H9 (cell line): Measurements from ENCODE around the gene TCF20. TPM values are rescaled to one million over a fixed set of nuclear protein-coding genes. Genes with fewer than 3 reads are reported as not detected.

Experiments used
- DNase-seq: peaks from one replicate; pipeline ENCODE4 v3.0.0-alpha.2; 2017
- H2AFZ ChIP-seq: one replicate; pipeline ENCODE4 v1.6.1; 2013; ENCODE audit warnings: mild to moderate bottlenecking, low read length, control low read depth, moderate library complexity
- H2AK5ac ChIP-seq: 2 replicates; pipeline ENCODE4 v1.6.1; 2013; ENCODE audit warnings: low read length, control low read depth, mixed read lengths; ENCODE audit not compliant: insufficient read length
- H2BK120ac ChIP-seq: one replicate; pipeline ENCODE4 v1.6.1; 2013; ENCODE audit warnings: low read depth, mild to moderate bottlenecking, low read length, control low read depth, inconsistent platforms; ENCODE audit not compliant: poor library complexity, severe bottlenecking
- H2BK12ac ChIP-seq: 2 replicates; pipeline ENCODE4 v1.6.1; 2013; ENCODE audit warnings: low read length, control low read depth, mixed read lengths, low read depth; ENCODE audit not compliant: insufficient read length
- H2BK15ac ChIP-seq: 2 replicates; pipeline ENCODE4 v1.6.1; 2013; ENCODE audit warnings: low read depth, low read length, control low read depth
- H2BK20ac ChIP-seq: one replicate; pipeline ENCODE4 v1.6.1; 2013; ENCODE audit warnings: low read depth, mild to moderate bottlenecking, low read length, control low read depth, inconsistent platforms; ENCODE audit not compliant: poor library complexity, severe bottlenecking
- H2BK5ac ChIP-seq: 2 replicates; pipeline ENCODE4 v1.6.1; 2013; ENCODE audit warnings: low read length, control low read depth, mixed read lengths; ENCODE audit not compliant: insufficient read length
- H3K14ac ChIP-seq: 2 replicates; pipeline ENCODE4 v1.6.1; 2013; ENCODE audit warnings: low read length, control low read depth; ENCODE audit not compliant: insufficient read depth
- H3K18ac ChIP-seq: 2 replicates; pipeline ENCODE4 v1.6.1; 2013; ENCODE audit warnings: low read depth, mild to moderate bottlenecking, mixed read lengths, low read length, control low read depth; ENCODE audit not compliant: insufficient read length
- H3K23ac ChIP-seq: 2 replicates; pipeline ENCODE4 v1.6.1; 2013; ENCODE audit warnings: low read length, control low read depth, mixed read lengths, low read depth; ENCODE audit not compliant: insufficient read length
- H3K23me2 ChIP-seq: 2 replicates; pipeline ENCODE4 v1.6.1; 2013; ENCODE audit warnings: low read depth, mild to moderate bottlenecking, mixed read lengths, low read length, control low read depth; ENCODE audit not compliant: insufficient read length, poor library complexity, severe bottlenecking
- H3K27ac ChIP-seq: 2 replicates; pipeline ENCODE4 v1.5.1; 2013; ENCODE audit warnings: low read length, control low read depth, mixed read lengths, low read depth; ENCODE audit not compliant: insufficient read length
- H3K27me3 ChIP-seq: 2 replicates; pipeline ENCODE4 v1.6.1; 2013; ENCODE audit warnings: low read length, control low read depth, inconsistent platforms; ENCODE audit not compliant: insufficient read depth
- H3K4ac ChIP-seq: 2 replicates; pipeline ENCODE4 v1.6.1; 2013; ENCODE audit warnings: low read depth, mild to moderate bottlenecking, control low read depth, inconsistent platforms, low read length, moderate library complexity
- H3K4me1 ChIP-seq: 2 replicates; pipeline ENCODE4 v1.6.1; 2013; ENCODE audit warnings: low read length, control low read depth, inconsistent platforms; ENCODE audit not compliant: insufficient read depth
- H3K4me2 ChIP-seq: 2 replicates; pipeline ENCODE4 v1.6.1; 2013; ENCODE audit warnings: low read length, control low read depth, mixed read lengths; ENCODE audit not compliant: insufficient read length, insufficient read depth
- H3K56ac ChIP-seq: 2 replicates; pipeline ENCODE4 v1.6.1; 2013; ENCODE audit warnings: low read depth, mild to moderate bottlenecking, mixed read lengths, low read length, control low read depth; ENCODE audit not compliant: insufficient read length
- H3K79me1 ChIP-seq: 2 replicates; pipeline ENCODE4 v1.6.1; 2013; ENCODE audit warnings: low read depth, mild to moderate bottlenecking, moderate library complexity, low read length, control low read depth, inconsistent platforms; ENCODE audit not compliant: insufficient read depth, poor library complexity, severe bottlenecking
- H3K79me2 ChIP-seq: 2 replicates; pipeline ENCODE4 v1.6.1; 2013; ENCODE audit warnings: low read length, control low read depth, inconsistent platforms; ENCODE audit not compliant: insufficient read depth
- H3K9ac ChIP-seq: 2 replicates; pipeline ENCODE4 v1.6.1; 2013; ENCODE audit warnings: low read length, control low read depth, mixed read lengths; ENCODE audit not compliant: insufficient read length; ENCODE audit errors: extremely low read depth
- H3K9me3 ChIP-seq: one replicate; pipeline ENCODE4 v1.6.1; 2013; ENCODE audit warnings: low read depth, low read length, inconsistent platforms; ENCODE audit not compliant: control insufficient read depth
- H3T11ph ChIP-seq: one replicate; pipeline ENCODE4 v1.6.1; 2013; ENCODE audit warnings: mild to moderate bottlenecking, low read length, control low read depth, inconsistent platforms
- H4K20me1 ChIP-seq: one replicate; pipeline ENCODE4 v1.6.1; 2013; ENCODE audit not compliant: control insufficient read depth, insufficient read length, insufficient read depth
- H4K5ac ChIP-seq: 2 replicates; pipeline ENCODE4 v1.6.1; 2013; ENCODE audit warnings: low read depth, mild to moderate bottlenecking, mixed read lengths, low read length, control low read depth; ENCODE audit not compliant: insufficient read length
- H4K8ac ChIP-seq: replicated peaks from 2 replicates; pipeline ENCODE4 v1.6.1; 2013; ENCODE audit warnings: low read length, control low read depth, mixed read lengths, low read depth; ENCODE audit not compliant: insufficient read length
- H4K91ac ChIP-seq: 2 replicates; pipeline ENCODE4 v1.6.1; 2013; ENCODE audit warnings: low read depth, mild to moderate bottlenecking, moderate library complexity, mixed read lengths, low read length, control low read depth; ENCODE audit not compliant: insufficient read length
- H3K27ac Mint-ChIP-seq, 3 experiments: 2 replicates in 2 of 3; 3 replicates in 1 of 3; pipeline ENCODE4 v1.8.0; 2020 to 2021; ENCODE audit warnings: mixed read lengths in 3 of 3, mild to moderate bottlenecking in 1 of 3, moderate library complexity in 1 of 3
- H3K27me3 Mint-ChIP-seq: 2 replicates; pipeline ENCODE4 v1.8.0; 2021; ENCODE audit warnings: low read depth, mild to moderate bottlenecking, moderate library complexity, mixed read lengths
- H3K36me3 Mint-ChIP-seq, 3 experiments: 2 replicates in 2 of 3; 3 replicates in 1 of 3; pipeline ENCODE4 v1.8.0; 2020 to 2021; ENCODE audit warnings: low read depth in 3 of 3, mixed read lengths in 3 of 3; ENCODE audit not compliant: insufficient read depth in 1 of 3
- H3K4me1 Mint-ChIP-seq, 2 experiments: 2 replicates each; pipeline ENCODE4 v1.8.0; 2020; ENCODE audit warnings: mixed read lengths in 2 of 2
- H3K4me3 Mint-ChIP-seq, 2 experiments: 2 replicates in 1 of 2; 3 replicates in 1 of 2; pipeline ENCODE4 v1.8.0; 2020 to 2021; ENCODE audit warnings: mild to moderate bottlenecking in 2 of 2, mixed read lengths in 2 of 2, moderate library complexity in 1 of 2
- H3K9me3 Mint-ChIP-seq, 2 experiments: 2 replicates in 1 of 2; 3 replicates in 1 of 2; pipeline ENCODE4 v1.8.0; 2020; ENCODE audit warnings: mild to moderate bottlenecking in 2 of 2, mixed read lengths in 2 of 2, moderate library complexity in 1 of 2
- WGBS: extraction: QIAGEN DNeasy Blood & Tissue Kit; methylation state at CpG from one replicate; pipeline ENCODE4 v1.1.7; 2013; ENCODE audit warnings: missing lambda C conversion rate, low lambda C conversion rate, mixed read lengths; ENCODE audit not compliant: insufficient read length; ENCODE audit errors: extremely low coverage; 5-methylcytosine and 5-hydroxymethylcytosine counted together
- total RNA-seq: library from RNA; stranded (reverse); gene quantifications from 2 replicates; pipeline ENCODE4 v1.2.1, GENCODE V29; 2021
- TF ChIP-seq, protein P1 (sequence below): fragments of 200-600 bp; sonication (generic); conservative IDR thresholded peaks from 3 replicates; pipeline ENCODE4 v1.8.0; 2021; ENCODE audit warnings: antibody characterized with exemption, mild to moderate bottlenecking

Gene TCF20
- total RNA-seq, 1 experiment from 2014 or later, result 75.6 TPM

DNA sequence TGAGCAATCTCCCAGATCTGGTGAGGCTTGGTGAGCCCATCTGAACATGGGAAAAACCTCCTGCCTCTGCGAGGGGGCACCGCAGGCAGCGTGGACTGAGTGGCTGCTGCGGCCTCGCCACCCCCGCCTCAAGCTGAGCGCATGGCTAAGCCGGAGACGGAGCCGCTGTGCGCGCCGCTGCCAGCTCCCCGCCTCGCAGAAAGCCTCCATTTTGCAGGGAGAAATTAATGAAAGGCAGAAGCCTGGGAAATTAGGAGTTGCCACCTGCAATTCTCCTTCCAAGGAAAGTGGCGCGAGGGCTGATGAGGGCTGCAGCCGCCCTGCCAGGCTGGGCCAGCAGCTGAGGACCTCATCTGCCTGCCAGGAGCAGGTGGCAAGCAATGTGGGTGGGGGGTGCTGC lies 35.6 kb upstream of the TCF20 start:
- H3K4me2 ChIP-seq, result no peak overlapping the region
- no peak overlapping the region for H3K27ac Mint-ChIP-seq
- no peak overlapping the region; the same call in 1 of the 2 replicates for H3K14ac ChIP-seq
- H2AK5ac ChIP-seq, result no peak overlapping the region
- H4K20me1 ChIP-seq, result no peaks in the 10 kb centered on the region
- no peak overlapping the region for H4K8ac ChIP-seq
- WGBS, result no CpG with 5 or more reads among the region's 18 CpGs
- no peak overlapping the region for H4K91ac ChIP-seq
- no peak overlapping the region for H2BK20ac ChIP-seq
- H3K27ac ChIP-seq, result no peak overlapping the region
- H3K18ac ChIP-seq, result no peak overlapping the region
- no peaks in the 10 kb centered on the region for H3K9me3 Mint-ChIP-seq
- no peak overlapping the region for H3T11ph ChIP-seq
- peaks cover 0 to 2% (median 0%) of the 10 kb centered on the region in 3 experiments; a peak in 1 of 7 replicates for H3K36me3 Mint-ChIP-seq
- no peaks in the 10 kb centered on the region; the same call in 1 of the 2 replicates for H3K27me3 ChIP-seq
- no peaks in the 10 kb centered on the region for H3K23me2 ChIP-seq
- H2BK15ac ChIP-seq, result no peak overlapping the region
- H2BK5ac ChIP-seq, result no peak overlapping the region
- no peak overlapping the region for H3K4me3 Mint-ChIP-seq
- no peak for DNase-seq
- H2BK120ac ChIP-seq, result no peak overlapping the region
- H3K4me1 Mint-ChIP-seq, result peaks cover 26 to 52% of the 10 kb centered on the region in 2 experiments
- no peaks in the 10 kb centered on the region for H3K9me3 ChIP-seq
- no peak overlapping the region for H2AFZ ChIP-seq
- peaks cover 57% of the 10 kb centered on the region for H3K27me3 Mint-ChIP-seq
- H3K4ac ChIP-seq, result no peak overlapping the region
- TF ChIP-seq, protein P1, sequence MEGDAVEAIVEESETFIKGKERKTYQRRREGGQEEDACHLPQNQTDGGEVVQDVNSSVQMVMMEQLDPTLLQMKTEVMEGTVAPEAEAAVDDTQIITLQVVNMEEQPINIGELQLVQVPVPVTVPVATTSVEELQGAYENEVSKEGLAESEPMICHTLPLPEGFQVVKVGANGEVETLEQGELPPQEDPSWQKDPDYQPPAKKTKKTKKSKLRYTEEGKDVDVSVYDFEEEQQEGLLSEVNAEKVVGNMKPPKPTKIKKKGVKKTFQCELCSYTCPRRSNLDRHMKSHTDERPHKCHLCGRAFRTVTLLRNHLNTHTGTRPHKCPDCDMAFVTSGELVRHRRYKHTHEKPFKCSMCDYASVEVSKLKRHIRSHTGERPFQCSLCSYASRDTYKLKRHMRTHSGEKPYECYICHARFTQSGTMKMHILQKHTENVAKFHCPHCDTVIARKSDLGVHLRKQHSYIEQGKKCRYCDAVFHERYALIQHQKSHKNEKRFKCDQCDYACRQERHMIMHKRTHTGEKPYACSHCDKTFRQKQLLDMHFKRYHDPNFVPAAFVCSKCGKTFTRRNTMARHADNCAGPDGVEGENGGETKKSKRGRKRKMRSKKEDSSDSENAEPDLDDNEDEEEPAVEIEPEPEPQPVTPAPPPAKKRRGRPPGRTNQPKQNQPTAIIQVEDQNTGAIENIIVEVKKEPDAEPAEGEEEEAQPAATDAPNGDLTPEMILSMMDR, result no peak
- no peak overlapping the region for H4K5ac ChIP-seq
- no peaks in the 10 kb centered on the region for H3K79me1 ChIP-seq
- H3K79me2 ChIP-seq, result no peaks in the 10 kb centered on the region
- peaks cover 8% of the 10 kb centered on the region; the same call in 1 of the 2 replicates for H3K4me1 ChIP-seq
- no peak overlapping the region for H2BK12ac ChIP-seq
- no peak overlapping the region for H3K23ac ChIP-seq
- no peak overlapping the region for H3K9ac ChIP-seq
- H3K56ac ChIP-seq, result no peak overlapping the region
